ENCODE results near the gene C2orf49.

DNA sequence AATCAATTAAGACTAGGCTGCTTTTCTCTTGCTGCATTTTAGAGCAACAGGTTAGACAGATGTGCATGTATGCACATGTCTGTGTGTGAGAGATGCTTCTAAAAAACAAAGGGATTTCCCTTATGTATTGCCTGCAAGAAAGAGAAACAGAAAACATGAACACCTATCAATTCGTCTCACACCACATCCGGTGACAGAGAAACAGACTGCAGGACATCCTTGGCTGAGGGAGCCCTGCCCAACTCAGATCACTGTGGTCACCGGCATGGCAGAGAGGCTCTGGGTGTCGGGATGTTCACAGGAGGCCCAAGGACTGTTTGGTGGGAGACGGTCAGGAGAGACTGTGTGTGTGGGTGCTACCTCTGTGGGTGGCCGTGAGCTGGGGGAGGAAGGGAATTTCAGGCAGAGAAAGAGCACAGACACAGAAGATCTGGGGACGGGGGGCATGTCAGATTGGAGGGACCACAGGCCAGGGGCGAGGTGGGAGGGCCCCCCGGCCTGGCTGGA is 36.6 kb downstream of the C2orf49 start:
- TF ChIP-seq, protein P1, sequence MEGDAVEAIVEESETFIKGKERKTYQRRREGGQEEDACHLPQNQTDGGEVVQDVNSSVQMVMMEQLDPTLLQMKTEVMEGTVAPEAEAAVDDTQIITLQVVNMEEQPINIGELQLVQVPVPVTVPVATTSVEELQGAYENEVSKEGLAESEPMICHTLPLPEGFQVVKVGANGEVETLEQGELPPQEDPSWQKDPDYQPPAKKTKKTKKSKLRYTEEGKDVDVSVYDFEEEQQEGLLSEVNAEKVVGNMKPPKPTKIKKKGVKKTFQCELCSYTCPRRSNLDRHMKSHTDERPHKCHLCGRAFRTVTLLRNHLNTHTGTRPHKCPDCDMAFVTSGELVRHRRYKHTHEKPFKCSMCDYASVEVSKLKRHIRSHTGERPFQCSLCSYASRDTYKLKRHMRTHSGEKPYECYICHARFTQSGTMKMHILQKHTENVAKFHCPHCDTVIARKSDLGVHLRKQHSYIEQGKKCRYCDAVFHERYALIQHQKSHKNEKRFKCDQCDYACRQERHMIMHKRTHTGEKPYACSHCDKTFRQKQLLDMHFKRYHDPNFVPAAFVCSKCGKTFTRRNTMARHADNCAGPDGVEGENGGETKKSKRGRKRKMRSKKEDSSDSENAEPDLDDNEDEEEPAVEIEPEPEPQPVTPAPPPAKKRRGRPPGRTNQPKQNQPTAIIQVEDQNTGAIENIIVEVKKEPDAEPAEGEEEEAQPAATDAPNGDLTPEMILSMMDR (IDR thresholded peaks at IDR 0.05; ENCODE audit: low read length): no peak
- no peak for TF ChIP-seq EZH2 (optimal IDR thresholded peaks at IDR 0.05; ENCODE audit: low read depth, low read length)
- TF ChIP-seq EZH2phosphoT487 (IDR thresholded peaks at IDR 0.05; ENCODE audit: low read length): no peak

Measured in MM.1S (cell line).